Measurements from ENCODE around the gene NADK2.

Gene NADK2

GRCh38 chr5:36270175-36270574 lies 28.4 kb upstream of the NADK2 start:
- Histone ChIP-seq H3K36me3 (ENCODE audit: control insufficient read depth, low read length) (no peaks in the 10 kb centered on the region), H3K4me1 (ENCODE audit: control insufficient read depth, low read length) (no peaks in the 10 kb centered on the region; the same call in 1 of the 2 replicates), H3K4me3 (ENCODE audit: low read length) (no peak overlapping the region), H3K27me3 (ENCODE audit: control insufficient read depth, low read length) (no peaks in the 10 kb centered on the region), H3K27ac (ENCODE audit: low read depth, low read length) (no peak overlapping the region), H3K4me2 (ENCODE audit: low read length) (no peak overlapping the region), H3K9me3 (ENCODE audit: control insufficient read depth, insufficient read depth, low read length) (no peaks in the 10 kb centered on the region), H3F3A (ENCODE audit: control insufficient read depth, insufficient read depth) (no peaks in the 10 kb centered on the region), H4K20me1 (ENCODE audit: control insufficient read depth, insufficient read depth, low read depth, low read length) (no peaks in the 10 kb centered on the region), H3K9me2 (replicated peaks; ENCODE audit: control insufficient read depth, low read length) (no peaks in the 10 kb centered on the region), H3K79me2 (ENCODE audit: control insufficient read depth, low read length) (no peaks in the 10 kb centered on the region)
- no peak for TF ChIP-seq CTCF (IDR thresholded peaks at IDR 0.05; ENCODE audit: low read depth, low read length, poor library complexity, severe bottlenecking)

DNA sequence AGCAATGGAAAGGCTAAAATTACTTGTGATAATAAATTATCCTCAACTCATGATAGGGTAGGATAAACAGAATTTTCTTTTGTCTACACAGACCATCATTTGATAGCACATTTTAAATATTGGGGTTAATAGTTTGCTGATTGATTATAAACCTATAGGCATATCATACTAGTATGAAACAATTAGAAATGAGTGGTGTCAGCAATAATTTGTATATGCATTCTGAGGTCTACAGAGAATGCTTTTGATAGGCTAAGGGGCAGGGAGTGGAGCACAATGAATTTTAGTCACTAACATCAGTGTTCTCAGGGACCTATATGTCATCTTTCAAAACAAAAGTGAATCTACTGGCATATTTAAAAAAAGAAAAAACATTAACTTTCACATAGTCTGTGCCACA lies 27.8 kb upstream of the NADK2 start:
- TF ChIP-seq CTCF (IDR thresholded peaks at IDR 0.05; ENCODE audit: low read depth, low read length, poor library complexity, severe bottlenecking) = no peak
- TF ChIP-seq EZH2phosphoT487 (IDR thresholded peaks at IDR 0.05; ENCODE audit: borderline replicate concordance, low read length) = no peak
- no peaks in the 10 kb centered on the region for H3K27me3 ChIP-seq (ENCODE audit: control insufficient read depth, low read length)
- H3K9me3 ChIP-seq (ENCODE audit: control insufficient read depth, insufficient read depth, low read length) = no peaks in the 10 kb centered on the region
- H3K4me2 ChIP-seq (ENCODE audit: low read length) = no peak overlapping the region
- H3K4me3 ChIP-seq (ENCODE audit: low read length) = no peak overlapping the region
- H3K36me3 ChIP-seq (ENCODE audit: control insufficient read depth, low read length) = no peaks in the 10 kb centered on the region
- H3F3A ChIP-seq (ENCODE audit: control insufficient read depth, insufficient read depth) = no peaks in the 10 kb centered on the region
- H3K27ac ChIP-seq (ENCODE audit: low read depth, low read length) = no peak overlapping the region
- H3K79me2 ChIP-seq (ENCODE audit: control insufficient read depth, low read length) = no peaks in the 10 kb centered on the region
- H3K9me2 ChIP-seq (replicated peaks; ENCODE audit: control insufficient read depth, low read length) = no peaks in the 10 kb centered on the region
- no peaks in the 10 kb centered on the region for H4K20me1 ChIP-seq (ENCODE audit: control insufficient read depth, insufficient read depth, low read depth, low read length)
- no peaks in the 10 kb centered on the region; the same call in 1 of the 2 replicates for H3K4me1 ChIP-seq (ENCODE audit: control insufficient read depth, low read length)

DNA sequence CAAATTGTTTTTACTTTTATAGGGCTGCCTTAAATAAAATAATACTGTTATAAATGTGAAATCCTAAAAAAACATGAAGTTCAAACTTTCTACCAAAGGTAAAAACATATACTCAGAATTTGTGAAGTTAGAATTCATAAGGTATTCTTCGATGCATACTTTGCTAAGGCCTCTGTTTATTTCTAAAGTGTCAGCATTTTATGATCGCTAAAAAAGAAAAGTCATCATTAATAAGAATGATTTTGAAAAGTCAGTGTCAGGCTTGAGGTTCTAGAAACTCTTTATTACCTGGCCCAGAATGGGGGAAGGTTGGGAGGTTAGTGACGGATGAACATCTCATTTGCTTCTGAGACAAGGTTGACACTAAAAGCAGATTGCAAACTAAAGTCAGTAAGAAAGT lies 26.2 kb upstream of the NADK2 start:
- H3K4me1 ChIP-seq (ENCODE audit: control insufficient read depth, low read length) = no peaks in the 10 kb centered on the region; the same call in 1 of the 2 replicates
- H3F3A ChIP-seq (ENCODE audit: control insufficient read depth, insufficient read depth) = no peaks in the 10 kb centered on the region
- no peak overlapping the region for H3K4me3 ChIP-seq (ENCODE audit: low read length)
- H3K27me3 ChIP-seq (ENCODE audit: control insufficient read depth, low read length) = no peaks in the 10 kb centered on the region
- H3K9me3 ChIP-seq (ENCODE audit: control insufficient read depth, insufficient read depth, low read length) = no peaks in the 10 kb centered on the region
- H3K36me3 ChIP-seq (ENCODE audit: control insufficient read depth, low read length) = no peaks in the 10 kb centered on the region
- no peak overlapping the region for H3K27ac ChIP-seq (ENCODE audit: low read depth, low read length)
- no peaks in the 10 kb centered on the region for H3K9me2 ChIP-seq (replicated peaks; ENCODE audit: control insufficient read depth, low read length)
- no peaks in the 10 kb centered on the region for H4K20me1 ChIP-seq (ENCODE audit: control insufficient read depth, insufficient read depth, low read depth, low read length)
- H3K4me2 ChIP-seq (ENCODE audit: low read length) = no peak overlapping the region
- H3K79me2 ChIP-seq (ENCODE audit: control insufficient read depth, low read length) = no peaks in the 10 kb centered on the region
- TF ChIP-seq EZH2phosphoT487 (IDR thresholded peaks at IDR 0.05; ENCODE audit: borderline replicate concordance, low read length) (no peak), CTCF (IDR thresholded peaks at IDR 0.05; ENCODE audit: low read depth, low read length, poor library complexity, severe bottlenecking) (no peak)
